MM.1S (cell line): ENCODE data around the gene DCXR.

Experiments
- DNase-seq: peaks from one replicate; pipeline ENCODE4 v3.0.0-alpha.2; 2015
- H2AFZ ChIP-seq: fragments of 300-600 bp; sonication (generic); 2 replicates; pipeline ENCODE4 v1.6.0; 2016; ENCODE audit warnings: antibody characterized with exemption, low read length
- H3F3A ChIP-seq: fragments of 300-600 bp; sonication (generic); 2 replicates; pipeline ENCODE4 v1.6.1; 2016; ENCODE audit warnings: mild to moderate bottlenecking, antibody characterized with exemption, low read length, moderate library complexity, mixed read lengths; ENCODE audit not compliant: insufficient read depth
- H3K27ac ChIP-seq: fragments of 300-600 bp; sonication (generic); 2 replicates; pipeline ENCODE4 v1.5.1; 2016; ENCODE audit warnings: mild to moderate bottlenecking, low read length
- H3K27me3 ChIP-seq: fragments of 300-600 bp; sonication (generic); replicated peaks from 2 replicates; pipeline ENCODE4 v1.6.0; 2016; ENCODE audit warnings: low read length; ENCODE audit not compliant: insufficient read depth
- H3K36me3 ChIP-seq: fragments of 300-600 bp; sonication (generic); replicated peaks from 2 replicates; pipeline ENCODE4 v1.6.1; 2016; ENCODE audit warnings: mild to moderate bottlenecking, low read length, mixed read lengths; ENCODE audit not compliant: insufficient read depth
- H3K4me1 ChIP-seq: fragments of 300-600 bp; sonication (generic); 2 replicates; pipeline ENCODE4 v1.6.1; 2016; ENCODE audit warnings: low read length, mixed read lengths
- H3K4me2 ChIP-seq: fragments of 300-600 bp; sonication (generic); 2 replicates; pipeline ENCODE4 v1.6.0; 2016; ENCODE audit warnings: low read depth, low read length
- H3K4me3 ChIP-seq: fragments of 300-600 bp; sonication (generic); 2 replicates; pipeline ENCODE4 v1.5.1; 2016; ENCODE audit warnings: low read length, mixed read lengths
- H3K79me2 ChIP-seq: fragments of 300-600 bp; sonication (generic); 2 replicates; pipeline ENCODE4 v1.6.1; 2016; ENCODE audit warnings: mixed run types, low read length, mixed read lengths
- H3K9ac ChIP-seq: fragments of 300-600 bp; sonication (generic); 2 replicates; pipeline ENCODE4 v1.6.1; 2016; ENCODE audit warnings: low read length, mixed read lengths
- H3K9me2 ChIP-seq: fragments of 300-600 bp; sonication (generic); replicated peaks from 2 replicates; pipeline ENCODE4 v1.6.1; 2016; ENCODE audit warnings: mild to moderate bottlenecking, low read length, mixed read lengths; ENCODE audit not compliant: insufficient read depth
- H3K9me3 ChIP-seq: fragments of 300-600 bp; sonication (generic); replicated peaks from 2 replicates; pipeline ENCODE4 v1.6.1; 2016; ENCODE audit warnings: mild to moderate bottlenecking, low read length, mixed read lengths; ENCODE audit not compliant: insufficient read depth
- H4K20me1 ChIP-seq: fragments of 300-600 bp; sonication (generic); 2 replicates; pipeline ENCODE4 v1.6.1; 2016; ENCODE audit warnings: mild to moderate bottlenecking, low read length, moderate library complexity, mixed read lengths; ENCODE audit not compliant: insufficient read depth
- CTCF ChIP-seq: fragments of 300-600 bp; sonication (generic); IDR thresholded peaks from 2 replicates; pipeline ENCODE4 v1.5.1; 2016; ENCODE audit warnings: antibody characterized with exemption, low read length, mixed read lengths
- EZH2 ChIP-seq: fragments of 300-600 bp; sonication (generic); optimal IDR thresholded peaks from 2 replicates; pipeline ENCODE3; 2017; ENCODE audit warnings: low read depth, mild to moderate bottlenecking, antibody characterized with exemption, low read length, mixed read lengths
- EZH2phosphoT487 ChIP-seq: fragments of 300-600 bp; sonication (generic); IDR thresholded peaks from 2 replicates; pipeline ENCODE4 v1.6.1; 2018; ENCODE audit warnings: antibody characterized with exemption, low read length

The DCXR gene

GRCh38 chr17:82050761-82051641 is 13.5 kb upstream of the DCXR start:
- Histone ChIP-seq H3K36me3 (no peaks in the 10 kb centered on the region; the same call in 1 of the 2 replicates), H3F3A (no peaks in the 10 kb centered on the region), H2AFZ (peak overlapping the region; percentile 51), H3K79me2 (peaks cover 24% of the 10 kb centered on the region), H3K27ac (no peak overlapping the region), H3K4me3 (peak overlapping the region; percentile 64), H3K4me1 (peaks cover 7% of the 10 kb centered on the region; the same call in 1 of the 2 replicates), H3K9me3 (no peaks in the 10 kb centered on the region), H3K27me3 (no peaks in the 10 kb centered on the region), H4K20me1 (no peaks in the 10 kb centered on the region), H3K4me2 (peak overlapping the region; percentile 94), H3K9me2 (no peaks in the 10 kb centered on the region), H3K9ac (peak overlapping the region; percentile 37; the same call in 1 of the 2 replicates)
- TF ChIP-seq EZH2 (no peak), CTCF (no peak), EZH2phosphoT487 (no peak)
- no peak for DNase-seq

DNA sequence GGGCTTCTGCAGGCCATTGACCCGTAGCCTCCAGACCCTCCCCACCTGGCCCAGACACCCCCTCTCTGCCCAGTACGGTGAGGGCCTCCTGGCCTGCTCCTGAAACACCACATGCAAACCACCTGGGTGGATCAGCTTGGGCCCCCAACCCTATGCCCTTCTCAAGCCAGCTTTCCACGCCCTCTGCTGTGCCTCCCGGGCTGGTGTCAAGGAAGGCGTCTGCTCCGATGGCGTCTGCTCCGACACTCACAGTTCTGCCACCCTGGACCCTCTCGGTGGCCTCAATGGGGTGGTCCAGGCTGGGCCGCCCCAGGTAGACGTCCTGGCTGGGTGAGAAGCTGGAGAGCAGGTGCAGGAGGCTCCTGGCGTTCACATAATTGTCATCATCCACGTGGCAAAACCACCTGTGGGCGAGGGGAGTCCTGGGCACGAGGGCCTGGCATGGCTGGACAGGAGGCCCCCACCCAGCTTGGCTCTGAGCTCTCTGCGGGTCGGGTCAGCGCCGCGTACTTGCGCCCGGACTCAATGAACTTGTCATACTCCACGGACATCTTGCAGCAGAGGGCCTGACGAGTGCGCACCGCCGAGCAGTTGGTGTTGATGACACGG is 12.8 kb upstream of the DCXR start:
- no peaks in the 10 kb centered on the region for H3F3A ChIP-seq
- DNase-seq, result no peak
- no peak overlapping the region for H2AFZ ChIP-seq
- H3K27me3 ChIP-seq, result no peaks in the 10 kb centered on the region
- peaks cover 24% of the 10 kb centered on the region for H3K79me2 ChIP-seq
- H3K4me1 ChIP-seq, result peaks cover 7% of the 10 kb centered on the region; the same call in 1 of the 2 replicates
- no peak overlapping the region for H3K9ac ChIP-seq
- TF ChIP-seq EZH2, result no peak
- TF ChIP-seq CTCF, result no peak
- TF ChIP-seq EZH2phosphoT487, result no peak
- H3K4me2 ChIP-seq, result peak overlapping the region; percentile 94
- H3K27ac ChIP-seq, result no peak overlapping the region
- no peaks in the 10 kb centered on the region; the same call in 1 of the 2 replicates for H3K36me3 ChIP-seq
- H4K20me1 ChIP-seq, result no peaks in the 10 kb centered on the region
- H3K9me2 ChIP-seq, result no peaks in the 10 kb centered on the region
- no peak overlapping the region; the same call in 1 of the 2 replicates for H3K4me3 ChIP-seq
- H3K9me3 ChIP-seq, result no peaks in the 10 kb centered on the region

DNA sequence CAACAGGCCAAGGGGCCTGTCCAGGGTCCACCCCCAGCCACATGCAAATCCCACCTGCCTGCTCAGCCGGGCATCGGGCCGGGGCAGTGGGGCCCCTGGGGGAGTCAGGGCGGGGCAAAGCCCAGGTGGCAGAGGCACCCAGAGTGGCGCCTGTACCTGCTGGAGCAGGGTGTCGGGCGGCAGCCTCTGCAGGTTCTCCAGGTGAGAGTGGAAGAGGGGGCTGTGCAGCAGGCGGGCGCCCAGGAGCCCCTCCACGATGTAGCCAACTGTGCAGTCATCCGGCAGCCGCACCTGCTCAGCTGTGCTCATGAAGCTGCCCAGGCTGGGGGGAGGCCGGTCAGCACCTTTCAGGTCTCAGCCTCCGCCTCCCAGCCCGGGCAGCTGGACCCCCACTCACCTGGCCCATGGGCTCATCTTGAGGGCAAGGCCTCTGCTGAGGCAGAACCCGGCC is 12.0 kb upstream of the DCXR start:
- H3K9me2 ChIP-seq, result no peaks in the 10 kb centered on the region
- H4K20me1 ChIP-seq, result no peaks in the 10 kb centered on the region
- no peaks in the 10 kb centered on the region; the same call in 1 of the 2 replicates for H3K36me3 ChIP-seq
- peaks cover 7% of the 10 kb centered on the region; the same call in 1 of the 2 replicates for H3K4me1 ChIP-seq
- no peaks in the 10 kb centered on the region for H3F3A ChIP-seq
- no peak overlapping the region for H3K27ac ChIP-seq
- DNase-seq, result no peak
- H3K27me3 ChIP-seq, result no peaks in the 10 kb centered on the region
- no peaks in the 10 kb centered on the region for H3K9me3 ChIP-seq
- H3K4me3 ChIP-seq, result no peak overlapping the region
- H2AFZ ChIP-seq, result no peak overlapping the region
- H3K79me2 ChIP-seq, result peaks cover 24% of the 10 kb centered on the region
- H3K9ac ChIP-seq, result no peak overlapping the region
- no peak overlapping the region for H3K4me2 ChIP-seq
- TF ChIP-seq EZH2phosphoT487, result no peak
